CD4-positive, alpha-beta T cell treated with Interleukin-15 for 1 hour (primary cell): ENCODE results near the gene LMBR1.

Experiments
- DNase-seq: peaks from one replicate; pipeline ENCODE4 v3.0.0-alpha.2; 2020

The LMBR1 gene

DNA sequence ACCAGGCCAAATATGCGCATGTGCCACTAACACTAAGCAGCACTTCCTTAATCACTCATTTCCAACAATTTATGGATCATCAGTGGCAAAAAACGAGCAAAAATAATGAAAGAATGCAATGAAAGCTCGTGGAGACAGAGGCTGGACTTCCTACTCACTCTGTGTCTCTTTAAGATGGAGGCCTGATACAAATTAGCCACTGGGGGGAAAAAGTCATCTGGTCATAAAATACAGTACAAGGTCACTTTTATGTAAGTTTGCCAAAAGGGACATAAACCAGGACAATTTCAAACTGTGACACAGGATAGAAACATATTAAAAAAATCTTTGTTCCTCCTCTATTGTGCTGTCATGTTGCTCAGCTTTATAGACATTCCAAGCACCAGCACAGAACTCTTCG lies 101.7 kb downstream of the LMBR1 start:
- DNase-seq, result no peak

DNA sequence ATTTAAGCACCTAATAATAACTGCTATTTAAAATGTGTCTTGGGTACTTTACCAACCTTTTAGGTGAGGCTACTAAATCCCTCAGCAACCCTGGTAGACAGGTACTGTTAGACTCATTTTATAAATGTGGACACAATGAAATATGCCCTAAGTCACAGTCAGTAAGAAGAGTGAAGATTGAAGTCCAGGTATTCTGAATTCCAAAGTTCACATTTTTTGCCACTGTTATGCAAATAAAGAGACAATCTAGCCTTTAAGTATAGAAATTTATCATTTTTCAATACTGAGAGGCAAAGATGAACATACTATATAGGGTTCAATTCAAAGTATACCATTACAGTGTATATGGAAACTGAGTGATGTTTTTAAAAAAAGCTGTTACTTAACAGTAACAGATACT lies 102.7 kb downstream of the LMBR1 start:
- DNase-seq, result no peak

DNA sequence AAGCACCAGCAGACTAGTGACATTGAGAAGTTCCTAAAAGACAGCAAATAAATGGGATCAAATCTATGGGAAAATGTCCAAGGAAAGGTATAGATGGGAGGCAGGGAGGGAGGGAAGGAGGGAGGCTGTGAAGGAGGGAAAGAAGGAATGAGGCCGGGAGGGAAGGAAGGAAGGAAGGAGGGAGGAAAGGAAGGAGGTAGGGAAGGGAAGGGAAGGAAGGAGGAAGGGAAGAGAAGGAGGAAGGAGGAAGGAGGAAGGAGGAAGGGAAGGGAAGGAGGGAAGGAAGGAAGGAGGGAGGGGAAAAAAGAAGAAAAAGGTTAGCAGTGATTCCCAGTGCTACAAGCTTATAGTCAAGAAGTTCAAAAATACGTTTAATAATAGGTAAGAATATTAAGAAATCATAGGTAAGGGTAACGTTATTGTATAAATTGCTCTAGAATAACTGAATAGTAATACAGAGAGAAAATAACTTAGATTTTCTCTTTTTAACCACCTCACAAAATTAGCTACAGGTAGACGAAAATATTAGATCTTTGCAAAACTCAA lies 106.9 kb downstream of the LMBR1 start:
- no peak for DNase-seq

- no peak for DNase-seq
Measured at GRCh38 chr7:156783864-156784263, 109.1 kb downstream of the LMBR1 start.

DNA sequence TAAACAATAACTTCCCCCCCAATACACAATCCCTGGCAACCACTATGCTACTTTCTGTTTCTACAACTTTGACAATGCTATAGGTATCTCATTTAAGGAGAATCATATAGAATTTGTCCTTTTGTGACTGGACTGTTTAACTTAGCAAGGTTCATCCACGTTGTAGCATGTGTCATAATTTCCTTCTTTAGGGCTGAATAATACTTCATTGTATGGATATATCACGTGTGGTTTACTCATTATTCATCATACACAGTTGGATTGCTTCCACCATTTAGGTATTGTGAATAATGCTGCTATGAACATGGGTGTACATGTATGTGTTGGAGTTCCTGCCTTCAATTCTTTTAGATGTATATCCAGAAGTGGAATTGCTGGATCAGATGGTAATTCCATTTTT lies 111.0 kb downstream of the LMBR1 start:
- DNase-seq, result no peak

- DNase-seq, result peak; percentile 24
Measured at GRCh38 chr7:156780724-156781455, 112.1 kb downstream of the LMBR1 start.

DNA sequence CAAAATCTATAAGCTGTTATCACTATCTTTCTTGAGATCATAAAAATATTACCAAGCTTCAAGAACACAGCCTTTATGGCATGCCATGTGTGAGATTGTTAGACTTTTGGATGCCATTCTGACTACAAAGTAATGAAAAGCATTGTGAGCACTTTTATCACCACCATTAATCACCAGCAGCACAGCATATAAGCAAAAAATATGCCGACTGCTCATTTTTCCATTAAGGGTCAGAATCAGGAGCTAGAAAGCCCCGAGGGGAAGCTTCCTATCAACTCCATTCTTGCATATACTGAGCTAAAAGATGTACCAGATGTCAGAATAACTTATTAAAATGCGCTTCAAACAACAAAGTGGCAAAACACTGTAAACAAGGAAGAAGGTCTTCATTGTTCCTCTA lies 114.3 kb downstream of the LMBR1 start:
- no peak for DNase-seq

- no peak for DNase-seq
Measured at GRCh38 chr7:156778201-156778600, 114.8 kb downstream of the LMBR1 start.

- DNase-seq, result no peak
Measured at GRCh38 chr7:156777364-156778069, 115.5 kb downstream of the LMBR1 start.

GRCh38 chr7:156776527-156776926 lies 116.5 kb downstream of the LMBR1 start:
- no peak for DNase-seq

DNA sequence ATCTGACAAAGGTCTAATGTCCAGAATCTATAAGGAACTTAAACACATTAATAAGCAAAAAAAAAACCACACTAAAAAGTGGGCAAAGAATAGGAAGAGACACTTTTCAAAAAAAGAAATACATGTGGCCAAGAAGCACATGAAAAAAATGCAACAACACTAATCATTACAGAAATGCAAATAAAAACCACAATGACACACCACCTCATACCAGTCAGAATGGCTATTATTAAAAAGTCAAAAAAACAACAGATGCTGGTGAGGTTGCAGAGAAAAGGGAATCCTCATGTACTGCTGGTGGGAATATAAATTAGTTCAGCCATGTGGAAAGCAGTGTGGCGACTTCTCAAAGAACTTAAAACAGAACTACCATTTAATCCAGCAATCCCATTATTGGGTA lies 119.0 kb downstream of the LMBR1 start:
- DNase-seq, result no peak

DNA sequence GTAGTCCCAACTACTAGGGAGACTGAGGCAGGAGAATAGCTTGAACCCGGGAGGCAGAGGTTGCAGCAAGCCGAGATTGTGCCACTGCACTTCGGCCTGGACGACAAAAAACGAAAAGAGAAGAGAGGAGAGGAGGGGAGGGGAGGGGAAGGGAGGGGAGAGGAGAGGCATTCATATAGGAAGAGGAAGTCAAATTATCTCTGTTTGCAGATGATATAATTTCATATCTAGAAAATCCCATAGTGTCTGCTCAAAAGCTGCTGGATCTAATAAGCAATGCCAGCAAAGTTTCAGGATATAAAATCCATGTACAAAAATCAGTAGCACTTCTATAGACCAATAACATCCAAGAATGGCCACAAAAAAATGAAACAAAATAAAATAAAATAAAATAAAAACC lies 120.3 kb downstream of the LMBR1 start:
- DNase-seq, result no peak

DNA sequence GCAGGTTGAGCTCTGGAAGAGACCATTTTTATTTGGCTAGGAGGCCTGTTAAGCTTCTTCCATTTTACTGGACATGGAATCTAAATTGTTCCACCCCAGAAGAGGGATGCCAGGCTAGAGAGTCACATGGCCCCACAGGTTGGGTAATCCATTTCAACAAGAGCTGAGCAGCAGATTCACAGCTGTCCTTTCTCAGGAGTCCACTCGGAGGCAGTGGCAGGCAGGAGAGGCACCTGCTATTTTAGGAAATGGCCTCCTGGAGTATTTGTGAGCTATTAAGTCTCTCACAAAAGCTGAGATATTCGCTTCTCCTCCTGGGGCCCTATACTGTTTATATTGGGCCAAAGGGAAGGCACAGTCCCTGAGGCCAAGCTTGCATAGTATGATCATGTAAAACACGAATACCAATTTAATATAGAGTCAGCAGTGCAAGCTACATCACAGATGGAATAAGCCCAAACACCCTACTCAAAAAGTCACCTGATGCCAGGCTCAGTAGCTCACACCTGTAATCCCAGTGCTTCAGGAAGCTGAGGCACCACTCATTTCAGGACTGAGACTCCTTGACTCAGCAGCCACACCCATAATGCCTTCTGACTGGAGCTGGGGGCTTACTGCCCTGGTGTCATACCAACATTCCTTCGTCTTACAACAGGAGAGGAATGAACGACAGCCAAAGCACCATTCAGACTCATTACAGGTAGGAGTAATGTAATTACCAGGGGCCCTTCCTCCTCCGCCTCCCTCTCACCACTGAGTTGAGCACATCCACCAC lies 124.1 kb downstream of the LMBR1 start:
- DNase-seq, result no peak

GRCh38 chr7:156766666-156767065 lies 126.3 kb downstream of the LMBR1 start:
- no peak for DNase-seq

- no peak for DNase-seq
Measured at GRCh38 chr7:156765901-156766656, 126.9 kb downstream of the LMBR1 start.

GRCh38 chr7:156764766-156765165 lies 128.2 kb downstream of the LMBR1 start:
- DNase-seq, result no peak

DNA sequence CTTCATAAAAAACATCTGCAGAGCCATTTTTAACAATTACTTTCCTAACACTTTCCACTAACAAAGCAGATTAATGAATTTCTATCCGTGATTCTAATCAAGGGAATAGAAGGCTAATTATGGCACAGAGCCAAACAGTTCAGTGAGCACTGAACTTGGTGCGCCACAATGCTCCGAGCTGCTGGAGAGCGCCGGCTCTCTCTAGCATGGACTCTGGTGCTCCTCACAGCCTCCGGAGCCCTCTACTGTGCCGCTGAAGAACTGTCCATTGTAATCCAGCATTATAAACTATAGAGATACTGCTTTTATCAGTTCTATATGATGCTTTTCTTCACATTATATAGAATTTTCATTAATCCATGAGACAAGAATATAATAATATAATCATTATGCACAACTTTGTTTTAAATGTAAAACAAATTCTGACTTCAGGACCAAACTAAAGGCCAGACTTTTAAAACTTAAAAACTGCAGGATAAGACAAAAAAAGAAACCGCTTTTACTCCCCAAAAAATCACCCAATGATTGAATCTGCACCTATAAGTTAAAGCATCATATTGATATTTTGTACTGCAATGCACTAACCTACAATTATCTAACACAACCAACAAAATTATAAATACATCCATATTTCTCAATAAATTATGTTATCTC lies 128.8 kb downstream of the LMBR1 start:
- no peak for DNase-seq

- no peak for DNase-seq
Measured at GRCh38 chr7:156759579-156760202, 133.3 kb downstream of the LMBR1 start.

DNA sequence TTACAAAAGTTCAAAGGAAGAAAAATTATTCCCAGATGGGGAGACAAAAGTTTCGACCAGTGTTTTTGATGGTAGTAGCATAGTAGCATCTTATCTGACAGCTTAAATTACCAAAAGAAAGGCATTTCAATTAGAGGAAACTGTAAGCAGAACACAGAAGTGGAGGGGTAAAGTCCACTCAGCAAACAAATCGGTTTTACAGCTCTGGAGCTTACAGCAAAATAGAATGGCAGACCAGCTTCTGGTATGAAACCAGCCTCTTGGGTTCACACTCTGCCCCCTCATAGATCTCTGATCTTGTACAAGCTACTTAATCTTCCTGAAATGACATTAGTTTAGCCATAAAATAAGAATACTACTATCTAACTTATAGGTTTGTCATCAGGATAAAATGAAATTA lies 133.8 kb downstream of the LMBR1 start:
- no peak for DNase-seq

GRCh38 chr7:156754201-156754600 lies 138.8 kb downstream of the LMBR1 start:
- no peak for DNase-seq

GRCh38 chr7:156753630-156754029 lies 139.4 kb downstream of the LMBR1 start:
- DNase-seq, result no peak

GRCh38 chr7:156753229-156753560 lies 139.8 kb downstream of the LMBR1 start:
- DNase-seq, result no peak
